ENCODE data around the gene IRS4. TPM values are rescaled to one million over a fixed set of nuclear protein-coding genes. Genes with fewer than 3 reads are reported as not detected.
A peak's percentile ranks its signal among the peaks of the same experiment; 100 is the strongest.

IRS4 gene
- polyA plus RNA-seq, 1 donor (not counting 4 experiments of a cell fraction or from before 2014, with no cell fraction given): not detected

DNA sequence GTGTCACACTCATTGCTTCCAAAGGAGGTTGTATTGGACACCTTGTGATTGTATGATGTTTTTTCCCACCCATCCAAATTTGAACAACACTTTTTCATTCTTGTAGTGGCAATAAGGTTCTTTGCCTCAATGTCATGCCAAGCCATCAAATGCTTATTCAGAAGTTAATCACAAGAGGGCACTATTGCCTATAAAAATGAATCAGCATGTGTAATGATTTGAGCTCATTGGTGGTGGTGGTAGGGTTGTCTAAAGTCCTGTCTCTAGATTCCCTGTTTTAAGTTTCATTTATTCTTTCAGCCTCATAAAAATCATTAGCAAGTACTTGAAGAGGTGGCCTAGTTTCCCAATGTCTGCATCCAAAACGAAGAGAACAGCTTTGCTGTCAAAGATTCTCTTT is 37.0 kb downstream of the IRS4 start:
- Histone ChIP-seq H3K36me3 (ENCODE audit: control insufficient read depth in 2 of 2, extremely low read depth in 1 of 2, insufficient read depth in 2 of 2, low read length in 2 of 2) (no peaks in the 10 kb centered on the region), H3K79me2 (ENCODE audit: control insufficient read depth, insufficient read depth, low read length) (no peaks in the 10 kb centered on the region), H3K27ac (ENCODE audit: control insufficient read depth, insufficient read depth, low read length) (no peak overlapping the region), H3K9me3 (ENCODE audit: control insufficient read depth, low read depth, low read length) (no peaks in the 10 kb centered on the region), H4K20me1 (ENCODE audit: control insufficient read depth, extremely low read depth, insufficient read depth, low read length) (no peaks in the 10 kb centered on the region), H2AFZ (ENCODE audit: control insufficient read depth, low read length) (no peak overlapping the region), H3K4me3 (ENCODE audit: control insufficient read depth in 2 of 3, extremely low read depth in 1 of 3, insufficient read depth in 2 of 3, low read depth in 1 of 3, low read length in 3 of 3) (no peak overlapping the region), H3K9ac (ENCODE audit: control insufficient read depth, extremely low read depth, insufficient read depth, low read length) (no peak overlapping the region), H3K9me1 (ENCODE audit: control insufficient read depth, extremely low read depth, insufficient read depth, low read length) (no peaks in the 10 kb centered on the region), H3K4me1 (ENCODE audit: control insufficient read depth, extremely low read depth, insufficient read depth, low read length) (no peaks in the 10 kb centered on the region), H3K4me2 (ENCODE audit: control insufficient read depth, extremely low read depth, insufficient read depth, low read depth, low read length) (no peak overlapping the region), H3K27me3 (ENCODE audit: control insufficient read depth, extremely low read depth, insufficient read depth, low read length) (no peaks in the 10 kb centered on the region)
- dilution Hi-C loops (cut with MboI; ENCODE audit: extremely low pct_ligation_motif_present, low sequenced_read_pairs): no loop called here
- DNase-seq (ENCODE audit: low read depth, low spot score): peak; percentile 4
- TF ChIP-seq, protein P1, sequence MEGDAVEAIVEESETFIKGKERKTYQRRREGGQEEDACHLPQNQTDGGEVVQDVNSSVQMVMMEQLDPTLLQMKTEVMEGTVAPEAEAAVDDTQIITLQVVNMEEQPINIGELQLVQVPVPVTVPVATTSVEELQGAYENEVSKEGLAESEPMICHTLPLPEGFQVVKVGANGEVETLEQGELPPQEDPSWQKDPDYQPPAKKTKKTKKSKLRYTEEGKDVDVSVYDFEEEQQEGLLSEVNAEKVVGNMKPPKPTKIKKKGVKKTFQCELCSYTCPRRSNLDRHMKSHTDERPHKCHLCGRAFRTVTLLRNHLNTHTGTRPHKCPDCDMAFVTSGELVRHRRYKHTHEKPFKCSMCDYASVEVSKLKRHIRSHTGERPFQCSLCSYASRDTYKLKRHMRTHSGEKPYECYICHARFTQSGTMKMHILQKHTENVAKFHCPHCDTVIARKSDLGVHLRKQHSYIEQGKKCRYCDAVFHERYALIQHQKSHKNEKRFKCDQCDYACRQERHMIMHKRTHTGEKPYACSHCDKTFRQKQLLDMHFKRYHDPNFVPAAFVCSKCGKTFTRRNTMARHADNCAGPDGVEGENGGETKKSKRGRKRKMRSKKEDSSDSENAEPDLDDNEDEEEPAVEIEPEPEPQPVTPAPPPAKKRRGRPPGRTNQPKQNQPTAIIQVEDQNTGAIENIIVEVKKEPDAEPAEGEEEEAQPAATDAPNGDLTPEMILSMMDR (optimal IDR thresholded peaks at IDR 0.05 in 1 of 3, IDR thresholded peaks at IDR 0.05 in 1 of 3, conservative IDR thresholded peaks at IDR 0.05 in 1 of 3; ENCODE audit: extremely low read depth in 1 of 3, insufficient read depth in 2 of 3, low read length in 3 of 3): peak in 2 of 3 experiments; percentile 23 to 47
- TF ChIP-seq EZH2 (IDR thresholded peaks at IDR 0.05; ENCODE audit: low read length): no peak
- peak; percentile 55 for FAIRE-seq

DNA sequence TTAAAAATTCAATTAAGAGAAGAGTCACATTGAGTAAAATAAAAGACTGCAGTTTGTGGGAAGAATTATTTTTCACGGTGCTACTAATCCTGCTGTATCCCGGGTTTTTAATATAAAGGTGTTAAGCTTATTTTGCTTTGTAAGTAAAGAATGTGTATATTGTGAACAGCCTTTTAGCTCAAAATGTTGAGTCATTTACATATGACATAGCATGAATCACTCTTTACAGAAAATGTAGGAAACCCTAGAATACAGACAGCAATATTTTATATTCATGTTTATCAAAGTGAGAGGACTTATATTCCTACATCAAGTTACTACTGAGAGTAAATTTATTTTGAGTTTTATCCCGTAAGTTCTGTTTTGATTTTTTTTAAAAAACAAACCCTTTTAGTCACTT is 39.7 kb downstream of the IRS4 start:
- TF ChIP-seq, protein P1 (optimal IDR thresholded peaks at IDR 0.05 in 1 of 3, IDR thresholded peaks at IDR 0.05 in 1 of 3, conservative IDR thresholded peaks at IDR 0.05 in 1 of 3; ENCODE audit: extremely low read depth in 1 of 3, insufficient read depth in 2 of 3, low read length in 3 of 3): no peak
- dilution Hi-C loops (cut with MboI; ENCODE audit: extremely low pct_ligation_motif_present, low sequenced_read_pairs): no loop called here

More for the DNA sequence above, 39.7 kb downstream of the IRS4 start:
- no peaks in the 10 kb centered on the region for H3K79me2 ChIP-seq (ENCODE audit: control insufficient read depth, insufficient read depth, low read length)
- DNase-seq (ENCODE audit: low read depth, low spot score) (no peak), FAIRE-seq (no peak)
- H3K27me3 ChIP-seq (ENCODE audit: control insufficient read depth, extremely low read depth, insufficient read depth, low read length): no peaks in the 10 kb centered on the region
- no peaks in the 10 kb centered on the region for H3K9me1 ChIP-seq (ENCODE audit: control insufficient read depth, extremely low read depth, insufficient read depth, low read length)
- no peak overlapping the region for H2AFZ ChIP-seq (ENCODE audit: control insufficient read depth, low read length)
- H3K27ac ChIP-seq (ENCODE audit: control insufficient read depth, insufficient read depth, low read length): no peak overlapping the region
- H3K4me1 ChIP-seq (ENCODE audit: control insufficient read depth, extremely low read depth, insufficient read depth, low read length): no peaks in the 10 kb centered on the region
- no peaks in the 10 kb centered on the region for H3K9me3 ChIP-seq (ENCODE audit: control insufficient read depth, low read depth, low read length)
- H4K20me1 ChIP-seq (ENCODE audit: control insufficient read depth, extremely low read depth, insufficient read depth, low read length): no peaks in the 10 kb centered on the region
- no peak overlapping the region for H3K9ac ChIP-seq (ENCODE audit: control insufficient read depth, extremely low read depth, insufficient read depth, low read length)
- H3K36me3 ChIP-seq (ENCODE audit: control insufficient read depth in 2 of 2, extremely low read depth in 1 of 2, insufficient read depth in 2 of 2, low read length in 2 of 2): peaks cover 0 to 5% of the 10 kb centered on the region in 2 experiments
- H3K4me2 ChIP-seq (ENCODE audit: control insufficient read depth, extremely low read depth, insufficient read depth, low read depth, low read length): no peak overlapping the region
- H3K4me3 ChIP-seq (ENCODE audit: control insufficient read depth in 2 of 3, extremely low read depth in 1 of 3, insufficient read depth in 2 of 3, low read depth in 1 of 3, low read length in 3 of 3): no peak overlapping the region
